Uterine smooth muscle cell (primary cell): Measurements from ENCODE around the gene PRPF19. TPM values are rescaled to one million over a fixed set of nuclear protein-coding genes. Genes with fewer than 3 reads are reported as not detected.

Source experiments
- total RNA-seq: library from RNA; depleted of rRNA; stranded (reverse); fragments of >200 nt; gene quantifications from 2 replicates; pipeline ENCODE4 v1.2.3, GENCODE V29; 2014

PRPF19 gene
- 39.5 and 57.7 TPM in 2 replicates for total RNA-seq

DNA sequence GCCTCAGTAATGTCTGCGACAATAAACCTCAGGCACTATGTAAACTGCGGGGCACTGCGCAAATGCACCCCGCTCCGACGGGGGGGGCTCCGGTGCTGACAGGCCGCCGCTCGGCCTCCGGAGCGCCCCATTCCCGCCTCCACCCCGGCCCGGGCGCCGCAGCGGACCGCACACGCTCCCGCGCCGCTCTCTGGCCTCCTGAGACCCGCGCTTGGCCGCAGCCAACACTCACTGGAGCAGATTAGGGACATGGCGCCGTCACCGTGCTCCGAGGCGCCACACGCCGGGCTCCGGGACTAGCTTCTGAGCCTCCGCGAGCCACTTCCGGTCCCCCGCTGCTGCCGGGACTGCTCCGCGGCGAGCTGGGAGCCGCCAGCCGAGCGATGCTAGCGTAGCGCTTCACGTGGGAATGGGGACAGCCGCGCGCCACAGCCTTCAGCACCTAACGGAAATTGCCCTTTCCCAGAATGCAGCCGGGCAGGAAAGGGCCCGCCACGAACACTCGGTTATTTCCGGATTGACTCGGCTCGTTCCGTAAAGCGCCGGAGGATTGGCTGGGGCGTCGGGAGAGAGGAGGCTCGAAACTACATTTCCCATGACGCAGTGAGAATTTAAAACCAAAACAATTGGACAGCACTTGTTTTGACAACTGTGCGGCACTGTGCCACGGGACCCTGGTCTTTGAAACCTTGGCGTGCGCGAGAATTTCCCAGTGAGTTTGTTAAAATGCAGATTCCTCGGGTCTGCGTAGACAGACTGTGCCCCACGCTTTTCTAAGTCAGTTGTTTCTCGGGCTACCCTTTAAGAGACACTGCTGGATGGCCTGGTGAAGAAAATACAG, at the start of gene PRPF19:
Gene PRPF19, minus strand, starts transcription at position 454 of the 841 bp plus-strand sequence. Its CDS starts 203 bp downstream, at position 251.

DNA sequence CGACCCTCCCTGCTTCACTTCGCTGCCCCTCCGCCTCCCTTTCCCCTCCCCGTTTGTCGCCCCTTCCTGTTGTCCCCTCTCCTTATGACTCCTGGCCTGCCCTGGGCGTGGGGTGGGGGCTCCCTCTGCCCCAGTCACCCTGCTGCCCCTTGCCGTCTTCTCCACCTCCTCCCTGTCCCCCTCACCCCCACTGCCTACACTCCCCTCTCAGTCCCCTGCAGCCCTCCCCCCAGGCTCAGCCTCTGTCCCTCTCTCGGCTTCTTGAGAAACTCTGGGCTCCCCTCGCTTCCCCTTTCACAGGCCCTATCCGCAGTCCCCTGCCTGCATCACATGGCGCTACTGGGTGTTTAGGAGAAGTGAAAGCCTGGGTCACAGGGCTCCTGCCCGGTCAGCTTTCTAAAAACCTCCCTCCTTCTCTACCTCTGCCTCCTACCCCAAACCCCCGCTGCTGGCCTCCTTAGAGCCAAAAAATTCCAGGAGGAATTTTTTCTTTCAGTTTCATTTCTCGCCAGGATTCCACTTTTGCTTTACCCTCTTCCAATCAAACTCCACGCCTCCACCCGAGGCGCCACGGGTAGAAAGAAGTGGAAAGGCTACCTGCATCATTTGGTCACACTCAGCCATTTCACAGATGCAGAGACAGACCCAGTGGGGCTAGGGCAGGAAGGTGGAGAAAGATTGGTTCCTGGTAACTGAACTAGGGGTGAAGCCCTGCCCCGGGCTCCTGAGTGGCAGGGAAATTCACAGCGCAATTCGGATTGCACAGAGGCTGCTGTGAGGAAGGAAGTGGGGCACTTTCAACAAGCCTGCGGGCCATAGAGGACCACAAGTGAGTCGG, 45.7 kb upstream of the PRPF19 start, which contains the start of gene SLC15A3:
Gene SLC15A3, minus strand, starts transcription at position 273 of the 838 bp plus-strand sequence. CDS start 625 bp downstream, outside the sequence.

DNA sequence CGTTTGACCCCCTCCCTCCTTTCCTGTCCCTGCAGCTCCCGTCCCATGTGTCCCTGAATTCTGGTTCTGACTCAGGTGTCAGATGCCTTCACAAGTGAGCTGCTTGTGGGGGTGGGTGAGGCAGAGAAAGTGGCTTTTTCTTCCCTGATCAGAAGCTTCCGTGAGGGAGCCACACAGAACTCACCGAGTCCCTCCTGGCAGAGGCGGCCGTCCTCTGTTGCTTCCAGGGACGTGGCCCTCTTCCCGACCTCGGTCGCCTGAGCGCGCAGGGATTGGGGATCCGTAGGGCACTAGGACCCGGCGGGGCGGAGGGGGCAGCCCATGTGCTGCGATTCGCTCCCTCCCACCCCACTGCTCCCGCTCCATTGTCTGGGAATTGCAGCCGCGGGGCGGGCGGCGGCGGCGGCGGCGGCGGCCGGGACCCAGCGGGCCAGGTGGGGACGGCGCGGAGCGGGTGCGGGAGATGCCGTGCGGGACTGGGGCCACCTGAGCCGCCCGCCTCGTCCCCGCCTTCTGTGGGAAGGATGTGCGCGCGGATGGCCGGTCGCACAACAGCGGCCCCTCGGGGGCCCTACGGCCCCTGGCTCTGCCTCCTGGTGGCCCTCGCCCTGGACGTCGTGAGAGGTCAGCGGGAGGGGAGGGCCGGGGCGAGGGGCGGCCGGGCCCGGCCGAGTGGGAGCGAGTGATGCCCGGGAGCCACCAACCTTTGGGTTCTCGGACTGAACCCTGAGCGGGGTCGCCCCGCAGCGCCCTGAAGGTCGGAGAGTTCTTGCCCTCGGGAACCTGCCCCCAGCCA, 17.9 kb upstream of the PRPF19 start, which contains the start of gene TMEM132A:
Gene TMEM132A, plus strand, starts transcription at position 351 of the 796 bp plus-strand sequence. Its CDS starts 174 bp downstream, at position 525.

DNA sequence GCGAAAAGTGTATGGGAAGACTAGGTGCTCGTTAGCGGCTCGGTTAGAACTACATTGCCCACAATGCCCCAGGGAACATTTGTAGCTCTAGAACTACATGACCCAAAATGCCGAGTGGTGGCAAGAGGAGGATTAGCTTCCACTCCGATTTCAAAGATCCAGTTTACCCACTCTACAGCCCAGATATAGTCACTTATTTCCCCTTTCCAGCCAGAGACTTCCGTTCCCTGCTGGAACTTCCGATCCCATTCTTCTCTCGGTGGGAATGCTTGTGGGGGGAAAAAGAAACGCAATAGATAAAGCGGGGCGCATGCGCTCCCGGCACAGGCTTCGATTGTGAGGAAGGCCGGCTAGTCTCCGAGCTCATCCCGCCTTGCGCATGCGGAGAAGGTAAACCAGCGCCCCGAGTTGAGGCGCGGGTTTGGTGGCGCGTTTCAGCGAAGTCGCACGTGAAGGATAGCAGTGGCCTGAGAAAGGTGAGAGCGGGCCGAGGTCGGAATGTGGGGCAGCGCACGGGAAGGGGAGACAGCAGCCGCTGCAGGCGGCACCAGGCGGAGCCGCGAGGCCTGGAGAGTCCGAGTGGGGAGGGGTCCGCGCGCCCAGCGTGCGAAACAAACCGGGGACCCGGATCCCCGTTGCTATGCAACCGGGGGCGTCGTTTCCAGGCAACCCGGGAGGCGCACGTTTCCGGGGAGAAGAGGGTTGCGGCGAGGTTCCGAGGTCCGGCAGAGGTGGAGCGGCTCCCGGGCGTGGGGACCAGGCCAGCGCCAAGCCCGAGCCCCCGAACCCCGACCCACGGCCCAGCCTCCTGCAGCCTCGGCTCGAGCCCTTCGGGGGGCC, 7.6 kb upstream of the PRPF19 start, which contains the start of gene TMEM109:
Gene TMEM109, plus strand, starts transcription at position 366 of the 840 bp plus-strand sequence. CDS start 5,536 bp downstream, outside the sequence.

DNA sequence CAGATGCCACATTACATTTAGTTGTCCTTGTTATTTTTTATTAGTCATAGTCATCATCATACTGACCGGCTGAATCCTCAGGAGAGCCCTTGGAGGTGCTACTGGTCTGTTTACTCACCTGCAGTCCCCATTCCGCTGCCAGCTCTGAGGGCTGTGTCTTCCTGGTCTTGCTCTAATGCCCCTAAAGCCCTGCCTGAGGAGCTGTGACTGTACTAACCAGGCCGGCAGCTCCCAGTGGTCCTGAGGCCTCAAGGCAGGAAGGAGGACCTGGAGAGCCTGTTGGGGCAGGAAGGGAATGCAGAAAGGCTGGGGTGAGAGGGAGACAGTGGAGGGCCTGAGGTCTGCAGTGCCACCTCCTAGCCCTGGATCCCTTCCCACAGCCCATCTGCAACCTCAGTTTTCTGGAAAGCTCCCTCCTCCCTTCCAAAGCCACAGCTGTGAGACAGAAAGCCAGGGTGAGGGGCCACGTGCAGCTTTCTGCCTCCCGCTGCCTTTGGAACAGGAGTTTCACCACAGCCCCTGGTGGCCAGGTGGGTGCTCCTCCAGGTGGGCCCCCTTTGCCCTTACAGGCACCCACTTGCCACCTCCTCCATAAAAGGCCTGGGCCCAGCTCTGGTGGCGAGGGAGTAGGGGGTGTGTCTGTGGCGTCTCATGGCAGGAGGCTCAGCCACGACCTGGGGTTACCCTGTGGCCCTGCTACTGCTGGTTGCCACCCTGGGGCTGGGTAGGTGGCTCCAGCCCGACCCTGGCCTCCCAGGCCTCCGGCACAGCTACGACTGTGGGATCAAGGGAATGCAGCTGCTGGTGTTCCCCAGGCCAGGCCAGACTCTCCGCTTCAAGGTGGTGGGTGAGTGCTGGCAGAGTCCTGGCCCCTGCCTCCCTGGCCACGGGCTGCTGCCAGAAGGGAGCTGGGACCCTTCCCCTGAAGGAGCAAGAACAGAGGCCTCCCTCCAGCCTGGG, 39.2 kb downstream of the PRPF19 start, which contains the start of gene ZP1:
Gene ZP1, plus strand, starts transcription at position 632 of the 960 bp plus-strand sequence. Its CDS starts 20 bp downstream, at position 652.

DNA sequence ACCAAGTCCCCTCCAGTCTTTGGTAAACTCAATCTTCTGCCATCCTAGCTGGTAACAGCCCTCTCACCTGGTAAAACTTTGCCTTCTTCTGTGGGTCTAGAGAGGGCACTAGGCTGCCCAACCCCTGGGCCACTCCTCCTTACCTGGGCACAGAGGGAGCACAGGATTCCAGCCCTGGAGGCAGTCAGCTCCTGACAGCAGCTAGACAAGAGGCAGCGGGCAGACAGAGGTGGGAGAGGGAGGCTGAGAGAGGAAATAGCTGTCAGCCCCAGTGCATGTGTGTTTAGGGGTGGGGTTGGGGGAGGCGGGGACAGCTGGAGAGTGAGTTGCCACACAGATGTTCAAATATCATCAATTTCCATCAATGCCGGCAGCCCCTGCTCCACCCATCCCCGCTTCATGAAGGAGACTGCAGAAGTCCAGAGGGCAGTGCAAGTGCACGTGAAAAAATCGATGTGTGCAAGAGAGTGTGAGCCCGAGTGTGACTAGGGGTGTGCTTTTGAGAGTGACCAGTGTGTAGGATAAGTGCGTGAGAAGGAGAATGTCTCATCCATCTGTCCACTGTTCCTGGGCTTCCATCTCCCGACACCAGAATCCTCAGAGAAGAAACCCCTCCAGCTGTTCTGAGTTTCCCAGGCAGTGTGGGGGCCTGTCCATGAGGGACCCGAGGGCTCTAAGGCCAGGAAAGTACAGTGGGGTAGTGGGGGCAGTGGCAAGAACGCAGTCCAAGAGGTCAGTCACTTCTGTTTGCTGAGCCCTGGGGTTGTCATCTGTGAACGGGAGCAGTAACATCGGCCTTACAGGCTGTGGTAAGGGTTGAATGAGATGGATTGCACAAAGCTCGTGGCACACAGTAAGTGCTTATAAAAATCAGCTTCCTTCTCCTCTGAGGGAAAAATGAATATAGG, 50.4 kb downstream of the PRPF19 start, which contains the start of gene PTGDR2:
Gene PTGDR2, minus strand, starts transcription at position 225 of the 908 bp plus-strand sequence. CDS start 2,228 bp downstream, outside the sequence.

DNA sequence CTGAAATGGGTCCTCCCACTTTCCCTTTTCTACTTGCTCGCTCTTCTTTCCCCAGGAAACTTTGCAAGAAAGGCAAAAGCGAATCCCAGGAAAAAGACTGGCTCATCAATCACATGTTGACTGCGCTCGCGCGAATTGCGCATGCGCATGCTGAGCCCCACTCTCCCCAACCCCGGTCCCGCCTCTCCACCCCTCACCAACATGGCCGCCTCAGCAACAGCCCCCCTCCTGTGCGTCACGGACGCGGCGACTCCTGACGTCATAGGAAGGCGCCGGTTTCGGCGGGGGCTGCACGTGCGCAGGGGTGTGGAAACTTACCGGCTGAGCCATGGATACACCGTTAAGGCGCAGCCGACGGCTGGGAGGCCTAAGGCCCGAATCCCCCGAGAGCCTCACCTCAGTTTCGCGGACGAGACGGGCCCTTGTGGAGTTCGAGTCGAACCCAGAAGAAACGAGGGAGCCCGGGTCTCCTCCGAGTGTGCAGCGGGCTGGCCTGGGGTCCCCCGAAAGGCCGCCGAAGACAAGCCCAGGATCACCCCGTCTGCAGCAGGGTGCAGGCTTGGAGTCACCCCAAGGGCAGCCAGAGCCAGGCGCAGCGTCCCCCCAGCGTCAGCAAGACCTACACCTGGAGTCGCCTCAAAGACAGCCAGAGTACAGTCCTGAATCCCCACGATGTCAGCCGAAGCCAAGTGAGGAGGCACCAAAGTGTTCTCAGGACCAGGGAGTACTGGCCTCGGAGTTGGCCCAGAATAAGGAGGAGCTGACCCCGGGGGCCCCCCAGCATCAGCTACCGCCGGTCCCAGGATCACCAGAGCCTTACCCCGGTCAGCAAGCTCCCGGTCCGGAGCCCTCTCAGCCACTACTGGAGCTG, 64.4 kb downstream of the PRPF19 start, which contains the start of gene CCDC86:
Gene CCDC86, plus strand, starts transcription at position 317 of the 871 bp plus-strand sequence. Its CDS starts 12 bp downstream, at position 329.

Other genes with a start within 250 kb of the PRPF19 start
- gene MS4A8, start 207.0 kb downstream of the PRPF19 start, total RNA-seq: not detected in 2 replicates
- not detected in 2 replicates for gene MS4A18, start 181.9 kb downstream of the PRPF19 start, total RNA-seq
- gene MS4A15, start 149.7 kb downstream of the PRPF19 start, total RNA-seq: not detected in 2 replicates
- gene MS4A10, start 121.3 kb downstream of the PRPF19 start, total RNA-seq: not detected in 2 replicates
- gene CCDC86, start 64.5 kb downstream of the PRPF19 start, total RNA-seq: 10.6 and 15.8 TPM in 2 replicates
- 0.11 and 0.12 TPM in 2 replicates for gene PTGDR2, start 50.6 kb downstream of the PRPF19 start, total RNA-seq
- gene ZP1, start 39.0 kb downstream of the PRPF19 start, total RNA-seq: 0.12 TPM in 1 of 2 replicates, not detected in the other
- 14.9 and 19.7 TPM in 2 replicates for gene TMEM109, start 7.6 kb upstream of the PRPF19 start, total RNA-seq
- 33.4 and 48.5 TPM in 2 replicates for gene TMEM132A, start 17.9 kb upstream of the PRPF19 start, total RNA-seq
- gene SLC15A3, start 45.6 kb upstream of the PRPF19 start, total RNA-seq: 7.5 and 10.6 TPM in 2 replicates
- gene CD6, start 65.1 kb upstream of the PRPF19 start, total RNA-seq: not detected in 2 replicates
- gene CD5, start 195.9 kb upstream of the PRPF19 start, total RNA-seq: not detected in 2 replicates